ENCODE results near the gene PTPRG. TPM values are rescaled to one million over a fixed set of nuclear protein-coding genes. Genes with fewer than 3 reads are reported as not detected.

The PTPRG gene
- total and polyA plus RNA-seq, 2 experiments from 2014 or later = 24.4 to 131 TPM

DNA sequence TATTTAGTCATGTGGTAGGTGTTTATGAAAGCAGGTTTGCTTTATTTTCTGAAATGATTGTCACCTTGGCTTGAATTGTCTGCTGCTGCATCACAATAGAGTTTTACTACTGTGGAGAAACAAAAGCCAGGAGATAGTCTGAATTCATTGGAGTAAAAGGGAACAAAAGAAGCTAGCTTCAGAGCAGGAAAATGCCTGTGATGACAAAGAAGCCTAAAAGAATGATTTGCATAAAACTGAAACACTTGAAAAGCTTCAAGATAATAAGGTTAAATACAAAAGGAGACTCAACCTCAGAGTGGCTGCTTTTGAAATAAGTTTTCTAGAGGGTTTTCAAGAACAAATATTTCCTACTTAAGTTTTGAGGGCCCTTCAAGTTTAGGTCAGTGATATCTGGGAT is 138.3 kb downstream of the PTPRG start:
- Histone ChIP-seq H3K27me3 (ENCODE audit: insufficient read depth) (no peaks in the 10 kb centered on the region), H3K79me2 (replicated peaks; ENCODE audit: insufficient read depth) (peaks cover 82% of the 10 kb centered on the region), H4K20me1 (replicated peaks; ENCODE audit: insufficient read depth) (no peaks in the 10 kb centered on the region), H3K9me2 (ENCODE audit: insufficient read depth) (no peaks in the 10 kb centered on the region), H2AFZ (no peak overlapping the region), H3K4me1 (ENCODE audit: insufficient read depth) (peaks cover 73% of the 10 kb centered on the region), H3K4me2 (peak overlapping the region; percentile 25; the same call in 1 of the 2 replicates), H3K36me3 (ENCODE audit: insufficient read depth) (no peaks in the 10 kb centered on the region), H3F3A (replicated peaks; ENCODE audit: low read depth) (no peaks in the 10 kb centered on the region), H3K27ac (ENCODE audit: low read depth) (peak overlapping the region; percentile 95), H3K4me3 (no peak overlapping the region; the same call in 1 of the 2 replicates)
- H3K27ac Mint-ChIP-seq = peak overlapping the region; percentile 97
- peaks cover 80% of the 10 kb centered on the region for H3K4me1 Mint-ChIP-seq
- peaks cover 11% of the 10 kb centered on the region; the same call in 2 of the 3 replicates for H3K36me3 Mint-ChIP-seq (ENCODE audit: low read depth)
- TF ChIP-seq NANOG (IDR thresholded peaks at IDR 0.05; ENCODE audit: borderline replicate concordance) (peak; percentile 88; the same call in 1 of the 2 replicates), POLR2AphosphoS5 (IDR thresholded peaks at IDR 0.05; ENCODE audit: low read depth) (no peak), CREB1 (CRISPR knock-in tag; IDR thresholded peaks at IDR 0.05; ENCODE audit: low read depth) (no peak)
- TF ChIP-seq, protein P1, sequence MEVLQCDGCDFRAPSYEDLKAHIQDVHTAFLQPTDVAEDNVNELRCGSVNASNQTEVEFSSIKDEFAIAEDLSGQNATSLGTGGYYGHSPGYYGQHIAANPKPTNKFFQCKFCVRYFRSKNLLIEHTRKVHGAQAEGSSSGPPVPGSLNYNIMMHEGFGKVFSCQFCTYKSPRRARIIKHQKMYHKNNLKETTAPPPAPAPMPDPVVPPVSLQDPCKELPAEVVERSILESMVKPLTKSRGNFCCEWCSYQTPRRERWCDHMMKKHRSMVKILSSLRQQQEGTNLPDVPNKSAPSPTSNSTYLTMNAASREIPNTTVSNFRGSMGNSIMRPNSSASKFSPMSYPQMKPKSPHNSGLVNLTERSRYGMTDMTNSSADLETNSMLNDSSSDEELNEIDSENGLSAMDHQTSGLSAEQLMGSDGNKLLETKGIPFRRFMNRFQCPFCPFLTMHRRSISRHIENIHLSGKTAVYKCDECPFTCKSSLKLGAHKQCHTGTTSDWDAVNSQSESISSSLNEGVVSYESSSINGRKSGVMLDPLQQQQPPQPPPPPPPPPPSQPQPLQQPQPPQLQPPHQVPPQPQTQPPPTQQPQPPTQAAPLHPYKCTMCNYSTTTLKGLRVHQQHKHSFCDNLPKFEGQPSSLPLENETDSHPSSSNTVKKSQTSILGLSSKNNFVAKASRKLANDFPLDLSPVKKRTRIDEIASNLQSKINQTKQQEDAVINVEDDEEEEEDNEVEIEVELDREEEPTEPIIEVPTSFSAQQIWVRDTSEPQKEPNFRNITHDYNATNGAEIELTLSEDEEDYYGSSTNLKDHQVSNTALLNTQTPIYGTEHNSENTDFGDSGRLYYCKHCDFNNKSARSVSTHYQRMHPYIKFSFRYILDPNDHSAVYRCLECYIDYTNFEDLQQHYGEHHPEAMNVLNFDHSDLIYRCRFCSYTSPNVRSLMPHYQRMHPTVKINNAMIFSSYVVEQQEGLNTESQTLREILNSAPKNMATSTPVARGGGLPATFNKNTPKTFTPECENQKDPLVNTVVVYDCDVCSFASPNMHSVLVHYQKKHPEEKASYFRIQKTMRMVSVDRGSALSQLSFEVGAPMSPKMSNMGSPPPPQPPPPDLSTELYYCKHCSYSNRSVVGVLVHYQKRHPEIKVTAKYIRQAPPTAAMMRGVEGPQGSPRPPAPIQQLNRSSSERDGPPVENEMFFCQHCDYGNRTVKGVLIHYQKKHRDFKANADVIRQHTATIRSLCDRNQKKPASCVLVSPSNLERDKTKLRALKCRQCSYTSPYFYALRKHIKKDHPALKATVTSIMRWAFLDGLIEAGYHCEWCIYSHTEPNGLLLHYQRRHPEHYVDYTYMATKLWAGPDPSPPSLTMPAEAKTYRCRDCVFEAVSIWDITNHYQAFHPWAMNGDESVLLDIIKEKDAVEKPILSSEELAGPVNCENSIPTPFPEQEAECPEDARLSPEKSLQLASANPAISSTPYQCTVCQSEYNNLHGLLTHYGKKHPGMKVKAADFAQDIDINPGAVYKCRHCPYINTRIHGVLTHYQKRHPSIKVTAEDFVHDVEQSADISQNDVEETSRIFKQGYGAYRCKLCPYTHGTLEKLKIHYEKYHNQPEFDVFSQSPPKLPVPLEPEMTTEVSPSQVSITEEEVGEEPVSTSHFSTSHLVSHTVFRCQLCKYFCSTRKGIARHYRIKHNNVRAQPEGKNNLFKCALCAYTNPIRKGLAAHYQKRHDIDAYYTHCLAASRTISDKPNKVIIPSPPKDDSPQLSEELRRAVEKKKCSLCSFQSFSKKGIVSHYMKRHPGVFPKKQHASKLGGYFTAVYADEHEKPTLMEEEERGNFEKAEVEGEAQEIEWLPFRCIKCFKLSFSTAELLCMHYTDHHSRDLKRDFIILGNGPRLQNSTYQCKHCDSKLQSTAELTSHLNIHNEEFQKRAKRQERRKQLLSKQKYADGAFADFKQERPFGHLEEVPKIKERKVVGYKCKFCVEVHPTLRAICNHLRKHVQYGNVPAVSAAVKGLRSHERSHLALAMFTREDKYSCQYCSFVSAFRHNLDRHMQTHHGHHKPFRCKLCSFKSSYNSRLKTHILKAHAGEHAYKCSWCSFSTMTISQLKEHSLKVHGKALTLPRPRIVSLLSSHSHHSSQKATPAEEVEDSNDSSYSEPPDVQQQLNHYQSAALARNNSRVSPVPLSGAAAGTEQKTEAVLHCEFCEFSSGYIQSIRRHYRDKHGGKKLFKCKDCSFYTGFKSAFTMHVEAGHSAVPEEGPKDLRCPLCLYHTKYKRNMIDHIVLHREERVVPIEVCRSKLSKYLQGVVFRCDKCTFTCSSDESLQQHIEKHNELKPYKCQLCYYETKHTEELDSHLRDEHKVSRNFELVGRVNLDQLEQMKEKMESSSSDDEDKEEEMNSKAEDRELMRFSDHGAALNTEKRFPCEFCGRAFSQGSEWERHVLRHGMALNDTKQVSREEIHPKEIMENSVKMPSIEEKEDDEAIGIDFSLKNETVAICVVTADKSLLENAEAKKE (CRISPR knock-in tag; IDR thresholded peaks at IDR 0.05) = peak; percentile 30; the same call in 1 of the 2 replicates
- TF ChIP-seq, protein P2, sequence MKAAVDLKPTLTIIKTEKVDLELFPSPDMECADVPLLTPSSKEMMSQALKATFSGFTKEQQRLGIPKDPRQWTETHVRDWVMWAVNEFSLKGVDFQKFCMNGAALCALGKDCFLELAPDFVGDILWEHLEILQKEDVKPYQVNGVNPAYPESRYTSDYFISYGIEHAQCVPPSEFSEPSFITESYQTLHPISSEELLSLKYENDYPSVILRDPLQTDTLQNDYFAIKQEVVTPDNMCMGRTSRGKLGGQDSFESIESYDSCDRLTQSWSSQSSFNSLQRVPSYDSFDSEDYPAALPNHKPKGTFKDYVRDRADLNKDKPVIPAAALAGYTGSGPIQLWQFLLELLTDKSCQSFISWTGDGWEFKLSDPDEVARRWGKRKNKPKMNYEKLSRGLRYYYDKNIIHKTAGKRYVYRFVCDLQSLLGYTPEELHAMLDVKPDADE (IDR thresholded peaks at IDR 0.05) = no peak
- peaks cover 9% of the 10 kb centered on the region for H3K27me3 Mint-ChIP-seq (ENCODE audit: insufficient read depth, low read depth, poor library complexity)
- no peaks in the 10 kb centered on the region for H3K9me3 Mint-ChIP-seq
- peak overlapping the region; percentile 48 for H3K4me3 Mint-ChIP-seq
- DNase-seq (ENCODE audit: low spot score) (peak; percentile 92), ATAC-seq (peak; percentile 73)

Measured in GM23338 (cell line).